NCI-H510A treated with DMSO at 0.1 percent for 48 hours (cell line): ENCODE data around the gene CDKN2B-AS1.
"Not testable (repeated sequence)": the region's sequence is repeated elsewhere in the genome, so short reads cannot be mapped to it uniquely, and the experiment has no call there.

Source experiments
- DNase-seq: peaks from one replicate; lab custom pipeline; 2025; lab: John Stamatoyannopoulos, UW

The CDKN2B-AS1 gene

GRCh38 chr9:22044583-22044982 is 50.0 kb downstream of the CDKN2B-AS1 start:
- DNase-seq: no peak

- DNase-seq: no peak
Measured at GRCh38 chr9:22045423-22045822, 50.8 kb downstream of the CDKN2B-AS1 start.

DNA sequence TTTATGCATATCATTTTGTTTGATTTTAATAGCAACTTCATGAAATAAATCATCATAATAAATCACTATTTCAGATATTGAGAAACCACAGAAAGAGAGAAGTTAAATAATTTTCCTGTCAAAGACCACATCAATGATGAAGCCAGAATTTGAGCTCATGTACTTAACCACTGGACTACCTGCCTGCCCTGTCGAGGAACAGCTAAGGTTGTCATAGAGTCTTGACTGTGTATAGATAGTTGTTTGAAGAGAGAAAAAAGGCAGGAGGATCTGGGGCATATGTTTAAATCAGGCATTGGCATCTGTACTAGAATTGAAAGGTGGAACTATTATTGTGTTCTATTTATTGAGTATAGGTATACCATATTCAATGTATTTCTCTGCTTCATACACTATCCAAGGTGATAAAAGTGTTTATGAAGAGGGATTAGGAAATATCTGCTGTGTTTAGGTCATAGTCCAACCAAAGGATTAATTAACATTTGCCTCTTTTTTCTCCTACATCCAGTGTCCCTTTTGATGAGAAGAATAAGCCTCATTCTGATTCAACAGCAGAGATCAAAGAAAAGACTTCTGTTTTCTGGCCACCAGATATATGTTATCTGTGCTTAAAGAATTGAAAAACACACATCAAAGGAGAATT is 51.8 kb downstream of the CDKN2B-AS1 start:
- DNase-seq: no peak

GRCh38 chr9:22047596-22047995 is 53.0 kb downstream of the CDKN2B-AS1 start:
- DNase-seq: no peak

GRCh38 chr9:22049411-22049810 is 54.8 kb downstream of the CDKN2B-AS1 start:
- DNase-seq: no peak

DNA sequence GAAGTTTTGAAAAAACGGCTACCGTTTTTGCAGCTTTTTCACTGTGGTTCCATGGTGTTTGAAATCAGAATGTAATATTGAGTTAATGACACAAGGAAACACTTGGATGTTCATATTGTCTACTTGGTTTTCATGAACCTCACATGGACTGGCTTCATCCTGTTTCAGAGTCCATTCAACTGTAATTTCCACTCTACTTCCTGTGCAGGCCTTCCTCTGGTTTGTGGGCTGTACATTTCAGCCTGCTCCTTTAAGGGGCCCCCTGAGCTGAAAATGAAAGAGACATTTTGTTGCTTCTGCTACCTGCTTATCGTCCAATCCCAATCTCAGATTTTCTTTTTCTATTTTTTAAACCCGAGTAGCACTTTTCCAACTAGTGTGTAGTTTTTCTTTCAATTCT is 56.3 kb downstream of the CDKN2B-AS1 start:
- DNase-seq: no peak

DNA sequence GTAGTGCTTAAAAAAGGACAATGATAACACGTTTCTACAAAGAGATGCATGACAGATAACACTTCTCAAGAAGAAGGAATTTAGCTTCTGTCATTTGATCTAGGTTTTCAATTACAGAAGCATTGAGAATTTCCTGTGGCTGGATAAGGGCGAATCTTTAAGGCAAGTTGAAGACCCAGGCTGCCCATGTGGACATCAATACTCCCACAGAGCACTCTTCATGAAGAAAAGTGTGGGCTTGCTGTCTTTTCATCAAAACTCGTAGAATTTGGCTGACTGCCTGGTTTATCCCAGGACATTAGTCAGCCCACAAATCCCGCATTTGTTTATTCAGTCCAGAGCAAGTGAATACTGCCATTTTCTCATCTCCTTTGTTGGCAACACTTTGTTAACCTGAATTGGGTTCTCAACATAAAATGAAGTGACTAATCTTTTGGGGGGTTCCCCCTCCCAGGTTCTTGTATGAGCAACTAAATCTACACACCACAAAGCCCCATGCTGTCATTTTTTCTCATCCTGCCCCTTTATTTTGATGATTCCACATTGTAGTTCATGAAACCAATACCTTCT is 57.9 kb downstream of the CDKN2B-AS1 start:
- no peak for DNase-seq

- DNase-seq: no peak
Measured at GRCh38 chr9:22053178-22053577, 58.6 kb downstream of the CDKN2B-AS1 start.

GRCh38 chr9:22054076-22054475 is 59.5 kb downstream of the CDKN2B-AS1 start:
- no peak for DNase-seq

DNA sequence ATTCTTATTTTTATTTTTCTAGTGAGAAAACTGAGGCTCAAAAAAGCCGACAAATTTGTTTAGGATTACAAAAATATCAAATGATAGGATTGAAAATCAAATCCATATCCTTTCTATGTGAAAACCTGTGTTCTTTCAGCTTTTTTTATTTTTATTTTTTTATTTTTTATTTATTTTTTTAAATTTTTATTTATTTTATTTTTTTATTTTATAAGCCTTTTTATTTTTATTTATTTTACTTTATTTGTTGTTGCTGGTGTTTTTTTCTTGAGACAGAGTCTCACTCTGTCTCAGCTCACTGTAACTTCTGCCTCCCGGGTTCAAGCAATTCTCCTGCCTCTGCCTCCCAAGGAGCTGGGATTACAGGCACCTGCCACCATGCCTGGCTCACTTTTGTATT is 59.9 kb downstream of the CDKN2B-AS1 start:
- DNase-seq: no peak

GRCh38 chr9:22055090-22055489 is 60.5 kb downstream of the CDKN2B-AS1 start:
- DNase-seq: no peak

GRCh38 chr9:22056402-22056801 is 61.8 kb downstream of the CDKN2B-AS1 start:
- no peak for DNase-seq

DNA sequence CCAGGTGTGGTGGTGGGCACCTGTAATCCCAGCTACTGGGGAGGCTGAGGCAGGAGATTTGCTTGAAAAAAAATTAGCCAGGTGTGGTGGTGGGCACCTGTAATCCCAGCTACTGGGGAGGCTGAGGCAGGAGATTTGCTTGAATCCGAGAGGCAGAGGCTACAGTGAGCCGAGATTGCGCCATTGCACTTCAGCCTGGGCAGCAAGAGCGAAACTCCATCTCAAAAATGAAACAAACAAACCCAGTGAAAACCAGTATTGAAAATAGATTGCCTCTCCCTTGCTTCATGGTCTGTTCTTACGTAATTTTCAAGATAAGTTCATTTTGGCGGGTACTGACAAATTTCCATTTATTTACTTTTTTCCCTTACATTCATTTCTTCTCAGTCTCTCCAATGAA is 63.4 kb downstream of the CDKN2B-AS1 start:
- not testable (repeated sequence) for DNase-seq

DNA sequence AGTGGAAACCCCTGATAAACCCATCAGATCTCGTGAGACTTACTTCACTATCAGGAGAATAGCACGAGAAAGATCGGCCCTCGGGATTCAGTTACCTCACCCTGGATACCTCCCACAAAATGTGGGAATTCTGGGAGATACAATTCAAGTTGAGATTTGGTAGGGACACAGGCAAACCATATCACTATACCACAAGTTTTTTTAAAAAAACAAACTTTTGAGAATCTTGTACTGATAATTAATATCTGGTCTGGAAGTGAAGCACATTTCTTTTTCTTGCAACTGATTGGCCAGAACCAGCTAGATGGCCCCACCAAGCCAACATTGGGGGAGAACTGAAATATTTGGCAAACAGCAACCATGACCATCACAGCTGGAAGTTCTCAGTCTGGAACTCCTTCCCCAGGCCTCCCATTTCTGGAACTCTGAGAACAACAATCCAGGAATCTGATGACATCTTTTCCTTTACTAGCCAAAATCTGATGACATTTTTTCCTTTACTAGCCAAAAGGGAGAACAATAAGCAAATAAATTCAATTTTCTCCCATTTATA is 66.3 kb downstream of the CDKN2B-AS1 start:
- DNase-seq: no peak

DNA sequence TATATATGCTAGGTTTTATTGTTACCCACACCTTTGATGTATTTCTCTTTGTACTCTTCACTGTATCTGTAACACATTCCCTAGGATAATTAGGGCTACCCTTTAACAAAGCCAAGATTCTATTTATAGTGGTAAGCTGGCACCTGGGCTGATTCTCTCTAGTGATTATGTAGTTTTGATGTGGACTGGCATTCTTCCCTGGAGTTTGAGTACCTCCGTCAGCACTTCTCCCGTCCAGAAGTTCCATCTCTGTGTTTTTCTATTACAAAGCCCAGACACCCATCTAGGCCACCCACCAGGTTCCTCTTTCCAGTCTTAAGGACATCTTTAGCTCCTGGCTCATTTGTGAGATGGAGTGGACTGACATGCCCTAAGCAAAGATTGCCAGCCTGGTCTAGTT is 70.4 kb downstream of the CDKN2B-AS1 start:
- DNase-seq: no peak

DNA sequence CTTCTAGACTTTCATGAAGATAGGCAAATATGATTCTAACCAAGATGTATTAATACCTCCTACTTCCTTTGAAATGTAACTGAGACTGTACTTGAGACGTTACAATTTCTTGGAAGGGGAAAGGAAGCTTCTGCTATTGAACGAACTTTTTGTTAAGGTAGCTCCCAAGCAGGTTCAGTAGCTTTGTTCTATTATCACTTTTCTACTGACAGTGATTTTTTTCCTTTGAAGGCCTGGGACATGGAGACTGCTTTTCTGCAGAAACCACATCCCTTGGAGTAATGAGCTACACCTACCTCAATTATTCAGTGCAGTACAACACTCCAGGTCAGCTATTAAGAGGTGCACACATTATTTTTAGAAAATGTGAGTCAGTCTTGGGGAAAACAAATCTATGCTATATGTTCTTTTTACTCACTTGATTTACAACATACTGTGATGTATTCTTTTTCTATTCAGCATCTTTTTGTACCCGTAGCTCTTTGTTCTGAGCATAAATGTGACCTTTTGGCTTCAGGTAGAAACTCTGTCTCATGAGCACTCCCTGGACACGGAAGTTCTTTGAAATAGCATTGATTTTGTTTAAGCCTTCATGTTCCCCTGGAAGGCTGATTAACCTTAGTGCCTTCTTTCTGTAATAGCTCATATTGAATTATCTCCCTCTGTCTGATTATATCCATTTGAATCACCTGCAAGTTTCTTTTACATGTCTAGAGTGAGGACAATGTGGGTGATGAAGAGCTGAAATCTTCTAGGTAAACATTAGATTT is 71.0 kb downstream of the CDKN2B-AS1 start:
- DNase-seq: no peak

- no peak for DNase-seq
Measured at GRCh38 chr9:22067196-22067595, 72.6 kb downstream of the CDKN2B-AS1 start.

DNA sequence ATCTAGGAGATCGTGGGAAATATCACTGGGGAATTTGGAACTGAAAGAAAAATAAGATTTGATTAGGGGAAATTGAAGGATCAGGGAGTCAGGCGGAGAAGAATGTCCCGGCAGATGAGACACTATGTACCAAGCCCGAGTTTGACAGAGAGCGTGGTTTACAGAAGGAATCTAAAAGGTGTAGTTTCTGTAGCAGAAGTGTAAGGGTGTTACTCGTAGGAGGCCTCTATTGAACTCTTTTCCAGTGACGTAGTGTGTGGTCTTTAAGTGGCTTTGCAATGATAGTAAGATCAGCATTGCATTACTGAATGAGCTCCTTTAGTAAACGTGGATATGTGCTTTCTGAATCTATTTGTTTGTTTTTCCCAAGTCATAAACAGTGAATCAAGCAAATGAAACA is 73.8 kb downstream of the CDKN2B-AS1 start:
- DNase-seq: no peak

DNA sequence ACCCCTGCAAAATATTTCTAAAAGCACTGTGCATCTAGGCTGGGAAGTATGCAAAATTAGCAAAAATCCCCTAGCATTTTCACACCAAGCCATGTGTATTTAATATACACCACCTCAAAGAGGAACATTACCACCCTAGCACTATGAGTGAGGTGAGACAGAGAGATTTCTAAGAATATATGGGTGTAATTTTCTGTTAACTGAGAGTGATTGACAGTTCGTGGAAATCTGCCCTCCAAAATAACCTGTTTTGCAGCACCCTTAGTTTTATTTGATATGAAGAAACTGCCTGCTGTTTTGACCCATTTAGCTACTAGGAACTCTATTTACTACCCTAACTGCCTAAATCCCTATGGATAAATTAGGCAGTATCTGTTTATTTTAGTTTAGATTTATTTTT is 78.8 kb downstream of the CDKN2B-AS1 start:
- DNase-seq: no peak

- DNase-seq: no peak
Measured at GRCh38 chr9:22078081-22078480, 83.5 kb downstream of the CDKN2B-AS1 start.

- no peak for DNase-seq
Measured at GRCh38 chr9:22079873-22080341, 85.3 kb downstream of the CDKN2B-AS1 start.

GRCh38 chr9:22084336-22085035 is 89.9 kb downstream of the CDKN2B-AS1 start:
- no peak for DNase-seq
